ENCODE results near the gene IGFBPL1.
"Not testable (repeated sequence)": the region's sequence is repeated elsewhere in the genome, so short reads cannot be mapped to it uniquely, and the experiment has no call there.

The IGFBPL1 gene

DNA sequence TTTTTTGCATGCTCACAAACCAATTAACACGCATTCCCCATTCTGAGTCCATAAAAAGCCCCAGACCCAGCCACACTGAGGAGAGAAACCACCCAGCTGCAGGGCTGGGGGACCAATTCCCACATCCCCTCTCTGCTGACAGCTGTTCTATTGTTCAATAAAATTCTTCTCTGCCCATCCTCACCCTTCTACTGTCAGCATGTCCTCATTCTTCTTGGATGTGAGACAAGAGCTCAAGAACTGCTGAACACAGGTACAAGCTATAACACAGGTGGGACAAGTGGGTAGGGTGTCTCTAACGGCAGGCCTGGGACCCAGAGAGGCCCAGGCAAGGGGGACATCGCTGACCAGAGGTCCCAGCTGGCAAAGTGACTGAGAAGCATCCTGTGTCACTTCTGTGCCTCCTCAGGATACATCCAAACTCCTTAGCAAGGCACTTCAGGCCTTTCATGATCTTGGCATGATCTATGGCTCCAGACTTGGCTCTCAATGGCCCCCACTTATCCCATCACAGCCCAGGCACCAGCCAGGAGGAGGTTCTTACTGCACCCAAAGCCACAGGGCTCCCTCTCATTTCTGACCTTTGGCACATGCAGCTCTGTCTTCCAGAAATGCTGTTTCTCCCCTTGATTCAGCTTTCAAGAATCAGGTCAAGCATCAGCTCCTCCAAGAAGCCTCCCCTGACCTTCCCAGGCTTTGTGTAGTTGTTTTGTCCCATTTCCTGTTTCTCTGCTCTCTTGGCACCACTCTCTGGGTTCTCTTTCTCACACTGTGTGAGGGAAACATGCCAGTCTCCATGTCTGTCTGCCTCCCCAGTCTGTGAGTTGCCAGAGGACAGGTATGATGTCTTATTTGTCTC is 39.0 kb downstream of the IGFBPL1 start:
- H3K36me3 Mint-ChIP-seq, result no peaks in the 10 kb centered on the region
- H3K27ac Mint-ChIP-seq, result no peak overlapping the region
- no peaks in the 10 kb centered on the region for H3K9me3 Mint-ChIP-seq (ENCODE audit: low read depth)
- peaks cover 2% of the 10 kb centered on the region for H3K27me3 Mint-ChIP-seq
- H3K4me1 Mint-ChIP-seq (ENCODE audit: low read depth), result no peaks in the 10 kb centered on the region
- no peak overlapping the region for H3K4me3 Mint-ChIP-seq

DNA sequence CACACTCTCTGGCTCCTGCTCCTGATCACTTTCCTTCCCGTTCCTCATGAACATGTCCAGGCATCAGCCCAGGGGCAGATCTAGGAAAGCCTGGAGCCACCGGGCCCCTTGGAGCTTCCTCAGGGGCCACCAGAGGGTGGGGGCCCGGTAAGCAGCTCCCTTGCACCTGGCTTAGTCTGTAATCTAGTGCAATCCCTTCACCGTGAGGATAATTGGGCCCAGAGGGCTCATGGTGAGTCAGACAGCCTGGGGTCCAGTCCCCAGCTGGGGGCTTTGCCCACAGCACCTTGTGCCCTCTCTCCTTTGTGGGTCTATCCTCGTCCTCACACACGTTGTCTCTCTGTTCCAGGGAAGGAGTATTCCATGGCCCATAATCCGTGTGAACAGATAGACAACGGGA is 42.1 kb downstream of the IGFBPL1 start:
- Mint-ChIP-seq H3K27me3 (no peaks in the 10 kb centered on the region), H3K4me1 (ENCODE audit: low read depth) (no peaks in the 10 kb centered on the region), H3K27ac (no peak overlapping the region), H3K36me3 (no peaks in the 10 kb centered on the region), H3K9me3 (ENCODE audit: low read depth) (no peaks in the 10 kb centered on the region), H3K4me3 (no peak overlapping the region)

DNA sequence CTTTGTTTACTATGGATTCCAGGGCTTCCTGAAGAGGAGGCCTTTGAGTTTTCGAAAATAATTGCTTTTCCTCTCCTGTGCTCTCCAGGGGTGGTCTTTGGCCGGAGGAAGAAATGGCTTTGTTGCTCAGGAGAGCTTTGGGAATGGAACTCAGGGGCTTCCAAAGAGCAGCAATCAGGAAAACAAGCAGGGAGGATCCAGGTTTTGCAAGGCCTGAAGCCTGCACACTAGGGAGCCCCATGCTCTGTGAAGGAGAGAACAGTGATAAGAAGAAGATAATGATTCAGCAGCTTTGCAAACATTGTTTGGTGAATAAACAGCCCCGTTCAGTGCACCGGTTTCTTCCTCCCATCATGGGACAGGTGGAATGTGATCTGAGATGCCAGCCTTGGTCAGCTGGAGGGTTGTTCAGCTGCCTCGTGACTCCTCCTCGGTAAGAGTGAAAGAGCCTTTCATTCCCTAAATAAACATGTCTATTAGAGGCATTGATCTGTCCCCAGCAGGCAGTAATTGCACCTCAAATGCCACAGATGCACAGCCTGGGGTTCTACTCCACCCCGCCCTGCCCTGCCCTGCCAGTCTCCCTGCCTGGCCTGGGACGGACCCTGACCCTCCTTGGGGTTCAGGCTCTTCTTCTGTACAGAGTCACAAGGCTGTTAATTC is 43.3 kb downstream of the IGFBPL1 start:
- H3K4me3 Mint-ChIP-seq, result no peak overlapping the region

GRCh38 chr9:38380230-38380871 is 43.9 kb downstream of the IGFBPL1 start:
- H3K27ac Mint-ChIP-seq, result no peak overlapping the region
- no peaks in the 10 kb centered on the region for H3K9me3 Mint-ChIP-seq (ENCODE audit: low read depth)
- no peaks in the 10 kb centered on the region for H3K36me3 Mint-ChIP-seq
- no peaks in the 10 kb centered on the region for H3K27me3 Mint-ChIP-seq
- no peak overlapping the region for H3K4me3 Mint-ChIP-seq
- no peaks in the 10 kb centered on the region for H3K4me1 Mint-ChIP-seq (ENCODE audit: low read depth)

More for the DNA sequence above, 43.3 kb downstream of the IGFBPL1 start:
- Mint-ChIP-seq H3K36me3 (no peaks in the 10 kb centered on the region), H3K4me1 (ENCODE audit: low read depth) (no peaks in the 10 kb centered on the region), H3K27ac (no peak overlapping the region), H3K9me3 (ENCODE audit: low read depth) (no peaks in the 10 kb centered on the region), H3K27me3 (no peaks in the 10 kb centered on the region)

GRCh38 chr9:38377336-38378083 is 46.7 kb downstream of the IGFBPL1 start:
- H3K27ac Mint-ChIP-seq; H3K27me3 Mint-ChIP-seq; H3K4me1 Mint-ChIP-seq (ENCODE audit: low read depth); H3K4me3 Mint-ChIP-seq; H3K9me3 Mint-ChIP-seq (ENCODE audit: low read depth); H3K36me3 Mint-ChIP-seq: not testable (repeated sequence)

DNA sequence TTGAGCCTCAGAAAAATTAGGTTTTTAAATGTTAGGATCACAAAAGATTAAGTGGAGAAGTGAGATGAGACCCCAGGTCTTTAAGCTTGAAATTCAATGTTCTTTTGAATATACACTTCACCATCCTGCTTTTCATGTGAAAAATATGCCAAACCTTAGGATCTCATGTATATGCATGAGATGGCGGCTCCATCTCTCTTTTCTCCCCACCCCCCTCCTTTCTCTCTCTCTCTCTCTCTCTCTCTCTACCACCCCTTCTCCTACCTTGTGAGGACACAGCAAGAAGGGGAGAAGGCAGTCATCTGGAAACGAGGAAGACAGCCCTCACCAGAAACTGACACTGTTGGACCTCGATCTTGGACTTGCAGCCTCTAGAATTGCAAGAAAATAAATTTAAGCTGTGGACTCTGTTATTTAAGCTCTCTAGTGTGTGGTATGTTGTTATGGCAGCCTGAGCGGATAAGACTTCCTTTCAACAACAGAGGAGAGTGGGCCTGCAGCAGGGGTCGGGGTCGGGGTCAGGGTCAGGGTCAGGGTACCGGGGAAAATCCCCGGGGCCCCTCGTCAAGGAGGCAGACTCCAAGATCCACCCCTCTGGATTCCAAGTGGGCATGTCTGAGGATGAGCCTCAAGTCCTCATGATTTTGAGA is 48.1 kb downstream of the IGFBPL1 start:
- Mint-ChIP-seq H3K36me3 (no peaks in the 10 kb centered on the region), H3K27ac (no peak overlapping the region), H3K4me1 (ENCODE audit: low read depth) (no peaks in the 10 kb centered on the region), H3K27me3 (no peaks in the 10 kb centered on the region), H3K4me3 (no peak overlapping the region), H3K9me3 (ENCODE audit: low read depth) (no peaks in the 10 kb centered on the region)

DNA sequence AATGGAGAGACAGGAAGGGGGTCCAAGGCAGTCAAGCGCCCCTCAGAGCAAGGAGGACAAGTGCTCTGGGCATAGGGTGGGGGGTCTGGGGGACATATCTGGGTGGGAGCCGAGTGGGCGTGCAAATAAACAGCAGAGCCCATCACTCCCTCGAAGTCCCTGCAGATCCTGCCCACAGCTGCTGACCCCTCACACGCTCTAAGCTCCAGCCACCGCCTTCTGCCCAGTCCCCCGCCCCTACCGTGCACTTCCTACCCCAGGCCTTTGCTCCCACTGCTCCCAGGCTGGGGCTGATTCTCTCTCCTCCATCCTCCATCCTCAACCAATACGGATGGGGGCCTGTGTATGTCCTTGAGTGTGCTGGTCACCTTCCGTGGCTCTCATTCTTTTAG is 48.7 kb downstream of the IGFBPL1 start:
- no peak overlapping the region for H3K4me3 Mint-ChIP-seq
- H3K27ac Mint-ChIP-seq, result no peak overlapping the region
- no peaks in the 10 kb centered on the region for H3K4me1 Mint-ChIP-seq (ENCODE audit: low read depth)
- no peaks in the 10 kb centered on the region for H3K36me3 Mint-ChIP-seq
- no peaks in the 10 kb centered on the region for H3K9me3 Mint-ChIP-seq (ENCODE audit: low read depth)
- H3K27me3 Mint-ChIP-seq, result no peaks in the 10 kb centered on the region

GRCh38 chr9:38374847-38375571 is 49.2 kb downstream of the IGFBPL1 start:
- no peak overlapping the region for H3K4me3 Mint-ChIP-seq
- H3K27me3 Mint-ChIP-seq, result no peaks in the 10 kb centered on the region
- H3K36me3 Mint-ChIP-seq, result no peaks in the 10 kb centered on the region
- no peaks in the 10 kb centered on the region for H3K9me3 Mint-ChIP-seq (ENCODE audit: low read depth)
- H3K4me1 Mint-ChIP-seq (ENCODE audit: low read depth), result no peaks in the 10 kb centered on the region
- H3K27ac Mint-ChIP-seq, result no peak overlapping the region

DNA sequence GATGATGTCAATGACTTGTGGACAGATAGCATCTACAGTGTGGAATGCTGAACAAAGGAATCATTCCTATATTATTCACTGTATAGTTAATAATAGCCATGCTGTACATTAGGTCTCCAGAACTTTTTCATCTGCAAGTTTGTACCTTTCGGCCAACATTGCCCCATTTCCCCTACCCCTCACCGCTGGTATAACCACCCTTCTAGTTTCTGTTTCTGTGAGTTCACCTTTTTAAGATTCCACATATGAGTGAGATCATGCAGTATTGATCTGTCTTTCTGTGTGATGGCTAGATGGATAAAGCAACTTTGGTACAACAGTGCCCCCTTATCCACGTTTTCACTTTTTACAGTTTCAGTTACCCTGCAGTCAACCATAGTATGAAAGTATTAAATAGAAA is 50.6 kb downstream of the IGFBPL1 start:
- Mint-ChIP-seq H3K27ac (no peak overlapping the region), H3K9me3 (ENCODE audit: low read depth) (no peaks in the 10 kb centered on the region), H3K4me3 (no peak overlapping the region), H3K27me3 (no peaks in the 10 kb centered on the region), H3K36me3 (no peaks in the 10 kb centered on the region), H3K4me1 (ENCODE audit: low read depth) (no peaks in the 10 kb centered on the region)

- no peak overlapping the region for H3K4me3 Mint-ChIP-seq
- no peaks in the 10 kb centered on the region for H3K27me3 Mint-ChIP-seq
- H3K4me1 Mint-ChIP-seq (ENCODE audit: low read depth), result no peaks in the 10 kb centered on the region
- no peaks in the 10 kb centered on the region for H3K36me3 Mint-ChIP-seq
- no peaks in the 10 kb centered on the region for H3K9me3 Mint-ChIP-seq (ENCODE audit: low read depth)
- H3K27ac Mint-ChIP-seq, result no peak overlapping the region
These were observed 51.3 kb downstream of the IGFBPL1 start for GRCh38 chr9:38372762-38373619.

DNA sequence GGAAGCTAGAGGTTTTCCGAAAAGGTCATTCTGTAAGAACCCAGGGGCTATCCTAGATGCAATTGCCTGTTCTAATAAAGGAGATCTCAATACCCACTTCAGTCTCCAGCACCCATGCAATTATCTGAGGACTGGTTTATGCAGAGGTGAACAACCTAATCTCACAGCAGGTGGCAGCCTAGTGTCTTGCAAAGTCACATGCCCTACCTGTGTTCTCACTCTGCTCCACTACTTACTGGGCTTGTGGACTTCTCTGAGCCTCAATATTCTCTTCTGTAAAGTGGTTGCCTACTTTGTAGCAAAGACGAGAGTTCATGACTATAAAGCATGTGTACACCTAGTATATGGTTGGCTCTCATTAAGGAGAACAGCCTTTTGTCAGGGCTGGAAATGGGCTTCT is 52.8 kb downstream of the IGFBPL1 start:
- H3K27me3 Mint-ChIP-seq, result peaks cover 2% of the 10 kb centered on the region
- H3K4me1 Mint-ChIP-seq (ENCODE audit: low read depth), result no peaks in the 10 kb centered on the region
- no peaks in the 10 kb centered on the region for H3K9me3 Mint-ChIP-seq (ENCODE audit: low read depth)
- no peak overlapping the region for H3K4me3 Mint-ChIP-seq
- no peaks in the 10 kb centered on the region for H3K36me3 Mint-ChIP-seq
- H3K27ac Mint-ChIP-seq, result no peak overlapping the region

DNA sequence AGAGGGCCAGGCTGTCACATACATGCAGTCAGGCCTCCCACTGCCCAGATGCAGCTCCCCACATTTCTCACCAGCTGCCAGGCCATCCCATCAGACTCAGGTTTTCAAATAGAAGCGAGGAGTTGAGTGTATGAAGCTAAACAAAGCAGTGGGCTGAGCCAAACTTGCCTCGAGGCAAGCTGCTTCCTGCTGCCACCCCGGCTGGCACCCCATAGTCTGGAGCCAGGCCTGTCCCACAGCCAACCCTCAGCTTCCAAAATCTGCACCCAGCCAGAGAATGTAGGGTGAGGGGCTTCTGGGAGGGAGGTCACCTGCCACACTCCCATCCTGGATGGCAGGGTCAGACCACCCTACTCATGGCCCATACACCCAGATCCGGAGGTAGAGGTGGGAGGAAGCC is 54.1 kb downstream of the IGFBPL1 start:
- Mint-ChIP-seq H3K36me3 (no peaks in the 10 kb centered on the region), H3K9me3 (ENCODE audit: low read depth) (no peaks in the 10 kb centered on the region), H3K4me1 (ENCODE audit: low read depth) (no peaks in the 10 kb centered on the region), H3K27me3 (peaks cover 4% of the 10 kb centered on the region), H3K4me3 (no peak overlapping the region), H3K27ac (no peak overlapping the region)

DNA sequence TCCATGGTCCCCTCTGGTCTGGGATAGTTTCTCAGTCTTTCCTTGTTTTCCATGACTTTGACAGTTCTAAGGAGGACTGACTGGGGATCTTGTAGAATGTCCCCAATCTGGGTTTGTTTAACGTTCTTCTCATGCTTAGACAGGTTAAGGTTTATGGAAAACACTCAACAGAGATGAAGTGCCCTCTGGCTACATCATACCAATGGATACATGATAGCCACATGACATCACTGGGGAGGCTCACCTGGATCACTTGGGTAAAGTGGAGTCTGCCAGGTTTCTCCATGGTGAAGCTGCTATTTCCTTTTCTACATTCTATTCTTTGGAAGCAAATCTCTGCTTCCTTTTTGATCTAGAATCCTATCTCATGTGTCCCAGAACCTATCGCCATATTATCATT is 55.5 kb downstream of the IGFBPL1 start:
- Mint-ChIP-seq H3K9me3 (ENCODE audit: low read depth) (no peaks in the 10 kb centered on the region), H3K4me1 (ENCODE audit: low read depth) (no peaks in the 10 kb centered on the region), H3K27me3 (peaks cover 7% of the 10 kb centered on the region), H3K36me3 (no peaks in the 10 kb centered on the region), H3K4me3 (no peak overlapping the region), H3K27ac (no peak overlapping the region)
